ENCODE measurements around the gene PNLDC1.
"Not testable (repeated sequence)": the region's sequence is repeated elsewhere in the genome, so short reads cannot be mapped to it uniquely, and the experiment has no call there.

The PNLDC1 gene

GRCh38 chr6:159788753-159789376 is 11.2 kb upstream of the PNLDC1 start:
- Histone ChIP-seq H3K4me3 (ENCODE audit: low read depth, low read length) (peak overlapping the region; percentile 94), H3K9ac (ENCODE audit: low read length) (peak overlapping the region; percentile 90), H3K36me3 (ENCODE audit: control insufficient read depth, insufficient read depth, low read length) (peaks cover 64% of the 10 kb centered on the region), H3K27ac (ENCODE audit: low read depth, low read length) (peak overlapping the region; percentile 69; the same call in 1 of the 2 replicates), H3K9me3 (ENCODE audit: control insufficient read depth, insufficient read depth, low read depth, low read length) (no peaks in the 10 kb centered on the region), H3K27me3 (ENCODE audit: control insufficient read depth, insufficient read depth, low read length) (no peaks in the 10 kb centered on the region), H3K4me1 (ENCODE audit: control insufficient read depth, insufficient read depth, low read length) (peaks cover 24% of the 10 kb centered on the region)

GRCh38 chr6:159789377-159790148 is 10.5 kb upstream of the PNLDC1 start, which contains the start of gene TCP1:
TCP1 (minus strand) TSS chr6:159789602; CDS start chr6:159789468, 134 bp downstream.
- no peaks in the 10 kb centered on the region for H3K27me3 ChIP-seq (ENCODE audit: control insufficient read depth, insufficient read depth, low read length)
- H3K36me3 ChIP-seq (ENCODE audit: control insufficient read depth, insufficient read depth, low read length) = peaks cover 64% of the 10 kb centered on the region
- H3K27ac ChIP-seq (ENCODE audit: low read depth, low read length) = peak within 1 kb of the TSS; percentile 69
- peaks cover 24% of the 10 kb centered on the region for H3K4me1 ChIP-seq (ENCODE audit: control insufficient read depth, insufficient read depth, low read length)
- H3K9ac ChIP-seq (ENCODE audit: low read length) = peak within 1 kb of the TSS; percentile 91
- H3K9me3 ChIP-seq (ENCODE audit: control insufficient read depth, insufficient read depth, low read depth, low read length) = no peaks in the 10 kb centered on the region
- peak within 1 kb of the TSS; percentile 94 for H3K4me3 ChIP-seq (ENCODE audit: low read depth, low read length)

GRCh38 chr6:159790149-159790955 is 9.7 kb upstream of the PNLDC1 start, which contains the start of gene MRPL18:
MRPL18 (plus strand) TSS chr6:159790467; CDS start chr6:159790588, 121 bp downstream.
- Histone ChIP-seq H3K4me1 (ENCODE audit: control insufficient read depth, insufficient read depth, low read length) (peaks cover 24% of the 10 kb centered on the region), H3K27me3 (ENCODE audit: control insufficient read depth, insufficient read depth, low read length) (no peaks in the 10 kb centered on the region), H3K9me3 (ENCODE audit: control insufficient read depth, insufficient read depth, low read depth, low read length) (no peaks in the 10 kb centered on the region), H3K4me3 (ENCODE audit: low read depth, low read length) (peak within 1 kb of the TSS; percentile 94), H3K36me3 (ENCODE audit: control insufficient read depth, insufficient read depth, low read length) (peaks cover 60% of the 10 kb centered on the region), H3K27ac (ENCODE audit: low read depth, low read length) (peak within 1 kb of the TSS; percentile 69), H3K9ac (ENCODE audit: low read length) (peak within 1 kb of the TSS; percentile 91)

- H3K9me3 ChIP-seq (ENCODE audit: control insufficient read depth, insufficient read depth, low read depth, low read length) = no peaks in the 10 kb centered on the region
- peak overlapping the region; percentile 91 for H3K9ac ChIP-seq (ENCODE audit: low read length)
- H3K36me3 ChIP-seq (ENCODE audit: control insufficient read depth, insufficient read depth, low read length) = peaks cover 58% of the 10 kb centered on the region
These were observed 9.0 kb upstream of the PNLDC1 start for GRCh38 chr6:159790956-159791598.

GRCh38 chr6:159794976-159795375 is 5.1 kb upstream of the PNLDC1 start:
- not testable (repeated sequence) for H3K27ac ChIP-seq (ENCODE audit: low read depth, low read length); H3K9me3 ChIP-seq (ENCODE audit: control insufficient read depth, insufficient read depth, low read depth, low read length); H3K4me3 ChIP-seq (ENCODE audit: low read depth, low read length); H3K27me3 ChIP-seq (ENCODE audit: control insufficient read depth, insufficient read depth, low read length)
- peaks cover 68% of the 10 kb centered on the region for H3K36me3 ChIP-seq (ENCODE audit: control insufficient read depth, insufficient read depth, low read length)
- peak overlapping the region; percentile 58 for H3K9ac ChIP-seq (ENCODE audit: low read length)
- peaks cover 14% of the 10 kb centered on the region for H3K4me1 ChIP-seq (ENCODE audit: control insufficient read depth, insufficient read depth, low read length)

More at GRCh38 chr6:159790956-159791598, 9.0 kb upstream of the PNLDC1 start:
- peaks cover 24% of the 10 kb centered on the region for H3K4me1 ChIP-seq (ENCODE audit: control insufficient read depth, insufficient read depth, low read length)
- peak overlapping the region; percentile 94 for H3K4me3 ChIP-seq (ENCODE audit: low read depth, low read length)
- H3K27me3 ChIP-seq (ENCODE audit: control insufficient read depth, insufficient read depth, low read length) = no peaks in the 10 kb centered on the region
- H3K27ac ChIP-seq (ENCODE audit: low read depth, low read length) = peak overlapping the region; percentile 43; the same call in 1 of the 2 replicates

GRCh38 chr6:159797554-159797953 is 2.5 kb upstream of the PNLDC1 start:
- peaks cover 59% of the 10 kb centered on the region for H3K36me3 ChIP-seq (ENCODE audit: control insufficient read depth, insufficient read depth, low read length)
- no peak overlapping the region for H3K9ac ChIP-seq (ENCODE audit: low read length)
- H3K4me1 ChIP-seq (ENCODE audit: control insufficient read depth, insufficient read depth, low read length) = peaks cover 1% of the 10 kb centered on the region; the same call in 1 of the 2 replicates
- H3K9me3 ChIP-seq (ENCODE audit: control insufficient read depth, insufficient read depth, low read depth, low read length) = no peaks in the 10 kb centered on the region
- H3K27ac ChIP-seq (ENCODE audit: low read depth, low read length) = no peak overlapping the region
- no peak overlapping the region for H3K4me3 ChIP-seq (ENCODE audit: low read depth, low read length)
- no peaks in the 10 kb centered on the region for H3K27me3 ChIP-seq (ENCODE audit: control insufficient read depth, insufficient read depth, low read length)

- Histone ChIP-seq H3K4me1 (ENCODE audit: control insufficient read depth, insufficient read depth, low read length) (no peaks in the 10 kb centered on the region), H3K4me3 (ENCODE audit: low read depth, low read length) (no peak overlapping the region), H3K27ac (ENCODE audit: low read depth, low read length) (no peak overlapping the region), H3K9me3 (ENCODE audit: control insufficient read depth, insufficient read depth, low read depth, low read length) (no peaks in the 10 kb centered on the region), H3K9ac (ENCODE audit: low read length) (no peak overlapping the region), H3K36me3 (ENCODE audit: control insufficient read depth, insufficient read depth, low read length) (peaks cover 28% of the 10 kb centered on the region), H3K27me3 (ENCODE audit: control insufficient read depth, insufficient read depth, low read length) (no peaks in the 10 kb centered on the region)
These were observed 1.9 kb downstream of the PNLDC1 start for GRCh38 chr6:159801935-159802334.

GRCh38 chr6:159804504-159804903 is 4.4 kb downstream of the PNLDC1 start:
- no peak overlapping the region for H3K27ac ChIP-seq (ENCODE audit: low read depth, low read length)
- no peak overlapping the region for H3K9ac ChIP-seq (ENCODE audit: low read length)
- H3K4me1 ChIP-seq (ENCODE audit: control insufficient read depth, insufficient read depth, low read length) = no peaks in the 10 kb centered on the region; the same call in 1 of the 2 replicates
- H3K36me3 ChIP-seq (ENCODE audit: control insufficient read depth, insufficient read depth, low read length) = peaks cover 4% of the 10 kb centered on the region; the same call in 1 of the 2 replicates
- H3K27me3 ChIP-seq (ENCODE audit: control insufficient read depth, insufficient read depth, low read length) = no peaks in the 10 kb centered on the region
- no peak overlapping the region for H3K4me3 ChIP-seq (ENCODE audit: low read depth, low read length)
- H3K9me3 ChIP-seq (ENCODE audit: control insufficient read depth, insufficient read depth, low read depth, low read length) = no peaks in the 10 kb centered on the region

- Histone ChIP-seq H3K27ac (ENCODE audit: low read depth, low read length) (no peak overlapping the region), H3K4me3 (ENCODE audit: low read depth, low read length) (no peak overlapping the region), H3K4me1 (ENCODE audit: control insufficient read depth, insufficient read depth, low read length) (no peaks in the 10 kb centered on the region; the same call in 1 of the 2 replicates), H3K9ac (ENCODE audit: low read length) (no peak overlapping the region), H3K27me3 (ENCODE audit: control insufficient read depth, insufficient read depth, low read length) (no peaks in the 10 kb centered on the region), H3K9me3 (ENCODE audit: control insufficient read depth, insufficient read depth, low read depth, low read length) (no peaks in the 10 kb centered on the region), H3K36me3 (ENCODE audit: control insufficient read depth, insufficient read depth, low read length) (no peaks in the 10 kb centered on the region)
These were observed 5.5 kb downstream of the PNLDC1 start for GRCh38 chr6:159805440-159806020.

- H3K4me3 ChIP-seq (ENCODE audit: low read depth, low read length) = no peak overlapping the region
- no peak overlapping the region for H3K9ac ChIP-seq (ENCODE audit: low read length)
- H3K36me3 ChIP-seq (ENCODE audit: control insufficient read depth, insufficient read depth, low read length) = no peaks in the 10 kb centered on the region
- H3K27me3 ChIP-seq (ENCODE audit: control insufficient read depth, insufficient read depth, low read length) = no peaks in the 10 kb centered on the region
- no peaks in the 10 kb centered on the region; the same call in 1 of the 2 replicates for H3K4me1 ChIP-seq (ENCODE audit: control insufficient read depth, insufficient read depth, low read length)
- no peaks in the 10 kb centered on the region for H3K9me3 ChIP-seq (ENCODE audit: control insufficient read depth, insufficient read depth, low read depth, low read length)
- H3K27ac ChIP-seq (ENCODE audit: low read depth, low read length) = no peak overlapping the region
These were observed 6.0 kb downstream of the PNLDC1 start for GRCh38 chr6:159806021-159806458.

Data from HUES6 (cell line).